Activated naive CD8-positive, alpha-beta T cell treated with anti-CD3 and anti-CD28 coated beads, Interleukin-2, amount 50 U/mL, for 16 hours (primary cell): ENCODE measurements around the gene DTHD1.

ENCODE experiments used
- DNase-seq: peaks from one replicate; pipeline ENCODE4 v3.0.0-alpha.2; 2020; ENCODE audit warnings: low read depth, low spot score

DTHD1 gene

GRCh38 chr4:36343501-36344175 is 62.2 kb downstream of the DTHD1 start:
- no peak for DNase-seq

- DNase-seq: no peak
Measured at GRCh38 chr4:36348403-36348938, 67.1 kb downstream of the DTHD1 start.

DNA sequence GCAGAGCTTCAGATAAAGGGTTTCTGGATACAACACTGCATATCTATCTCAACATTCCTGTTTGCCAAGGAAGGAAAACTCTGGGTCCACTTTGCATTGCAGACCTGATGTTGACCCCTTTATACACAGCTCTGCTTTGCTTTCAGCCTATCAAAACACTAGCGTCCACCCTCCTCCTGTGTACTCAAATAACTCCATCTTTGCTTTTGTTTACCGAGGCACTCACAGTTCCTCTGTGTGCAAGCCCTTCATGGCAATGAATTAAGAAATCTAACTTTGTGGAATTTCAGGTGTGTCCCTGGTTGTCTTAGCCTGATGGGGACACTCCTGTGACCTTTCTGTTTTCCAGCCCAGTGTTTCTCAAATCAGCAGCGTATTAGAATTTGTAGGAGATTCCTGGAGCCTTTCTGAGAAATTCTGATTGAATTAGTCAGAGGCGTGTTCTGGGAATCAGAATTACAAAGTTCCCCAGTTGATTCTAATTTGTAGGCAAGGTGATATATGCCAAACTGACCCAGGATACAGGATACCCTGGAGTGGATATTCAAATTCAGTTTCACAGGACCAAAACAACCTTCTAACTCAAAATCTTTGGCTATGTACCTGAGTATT is 68.6 kb downstream of the DTHD1 start:
- no peak for DNase-seq

DNA sequence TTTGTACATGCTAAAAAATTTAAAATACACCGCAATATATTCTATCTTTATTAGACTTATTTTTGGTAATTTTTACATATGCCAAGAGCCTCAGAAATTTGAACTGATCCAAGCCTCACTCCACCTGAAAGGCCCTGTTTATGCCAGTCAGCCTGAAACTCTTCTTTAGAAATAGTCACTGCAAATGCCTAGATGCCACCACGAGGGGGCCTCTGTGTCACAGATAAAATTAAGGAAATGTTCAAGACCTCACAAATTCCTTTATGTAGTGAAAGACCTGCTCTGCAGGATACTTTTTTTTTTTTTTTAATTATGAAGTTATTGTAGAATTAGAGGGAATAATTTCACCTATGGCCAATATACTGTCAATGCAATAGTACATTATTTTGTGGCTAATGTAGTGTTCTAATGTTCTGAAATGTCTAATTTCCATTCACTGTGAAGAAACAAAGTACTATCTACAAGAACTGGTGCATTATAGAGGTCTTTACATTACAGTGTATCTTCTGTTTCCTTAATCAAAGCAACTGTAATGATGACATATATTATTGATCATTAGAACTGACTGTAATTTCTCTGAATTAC is 69.8 kb downstream of the DTHD1 start:
- peak; percentile 40 for DNase-seq

DNA sequence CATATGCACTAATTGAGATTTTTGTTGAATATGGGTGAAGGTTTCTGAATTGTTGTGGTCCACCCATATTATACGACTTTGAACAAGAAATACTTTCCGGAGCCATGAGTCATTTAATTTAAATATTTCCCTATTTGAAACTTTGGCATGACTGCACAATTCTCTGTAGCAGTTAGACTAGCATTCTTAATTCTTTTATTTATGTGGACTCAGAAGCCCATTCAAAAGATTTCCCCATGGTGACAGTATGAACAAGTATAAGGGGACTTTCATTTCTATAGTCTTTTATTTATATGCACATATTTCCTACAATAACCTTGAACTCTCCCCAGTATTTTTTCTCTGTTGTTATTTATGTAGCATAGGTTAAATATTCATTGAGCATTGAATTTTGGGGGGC is 72.6 kb downstream of the DTHD1 start:
- DNase-seq: no peak

DNA sequence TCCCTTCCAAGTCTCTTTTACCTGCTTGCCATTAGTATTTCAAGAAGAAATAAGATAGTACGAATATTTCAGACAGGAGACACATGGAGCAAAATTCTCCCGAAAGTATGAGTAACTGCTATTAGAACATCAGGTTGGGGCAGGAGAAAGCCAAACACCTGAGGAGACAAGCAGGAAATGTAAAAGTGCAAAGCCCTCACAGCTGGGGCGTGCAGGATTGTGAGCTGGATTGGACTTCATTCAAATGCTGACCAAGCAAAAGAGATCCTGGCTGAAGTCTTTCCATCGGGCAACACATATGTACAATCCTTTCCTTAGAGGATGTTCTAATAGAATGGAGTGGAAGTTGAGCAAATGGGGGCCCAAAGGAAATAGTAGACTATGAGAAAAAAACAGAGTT is 76.8 kb downstream of the DTHD1 start:
- DNase-seq: no peak

- DNase-seq: no peak
Measured at GRCh38 chr4:36360755-36361154, 79.3 kb downstream of the DTHD1 start.

- DNase-seq: no peak
Measured at GRCh38 chr4:36363024-36363423, 81.6 kb downstream of the DTHD1 start.

DNA sequence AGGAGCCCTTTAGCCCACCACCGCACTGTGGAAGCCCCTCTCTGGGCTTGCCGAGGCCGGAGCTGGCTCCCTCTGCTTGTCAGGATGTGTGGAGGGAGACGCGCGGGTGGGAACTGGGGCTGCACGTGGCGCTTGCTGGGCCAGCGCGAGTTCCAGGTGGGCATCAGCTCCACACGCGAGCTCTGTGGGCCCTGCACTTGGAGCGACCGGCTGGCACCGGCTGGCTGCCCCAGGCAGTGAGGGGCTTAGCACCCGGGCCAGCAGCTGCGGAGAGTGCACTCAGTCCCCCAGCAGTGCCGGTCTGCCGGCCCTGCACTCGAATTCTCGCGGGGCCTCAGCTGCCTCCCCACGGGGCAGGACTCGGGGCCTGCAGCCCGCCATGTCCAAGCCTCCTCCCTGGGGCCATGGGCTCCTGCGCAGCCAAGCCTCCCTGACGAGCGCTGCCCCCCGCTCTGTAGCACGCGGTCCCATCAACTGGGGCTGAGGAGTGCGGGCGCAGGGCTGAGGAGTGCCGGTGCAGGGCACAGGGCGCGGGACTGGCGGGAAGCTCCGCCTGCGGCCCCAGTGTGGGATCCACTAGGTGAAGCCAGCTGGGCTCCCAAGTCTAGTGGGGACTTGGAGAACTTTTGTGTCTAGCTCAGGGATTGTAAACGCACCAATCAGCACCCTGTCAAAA is 93.6 kb downstream of the DTHD1 start:
- no peak for DNase-seq

- no peak for DNase-seq
Measured at GRCh38 chr4:36385951-36386571, 104.6 kb downstream of the DTHD1 start.

GRCh38 chr4:36386691-36387090 is 105.3 kb downstream of the DTHD1 start:
- DNase-seq: no peak

GRCh38 chr4:36388710-36389109 is 107.3 kb downstream of the DTHD1 start:
- no peak for DNase-seq

GRCh38 chr4:36391411-36391810 is 110.0 kb downstream of the DTHD1 start:
- DNase-seq: no peak

- DNase-seq: no peak
Measured at GRCh38 chr4:36392024-36392423, 110.6 kb downstream of the DTHD1 start.

DNA sequence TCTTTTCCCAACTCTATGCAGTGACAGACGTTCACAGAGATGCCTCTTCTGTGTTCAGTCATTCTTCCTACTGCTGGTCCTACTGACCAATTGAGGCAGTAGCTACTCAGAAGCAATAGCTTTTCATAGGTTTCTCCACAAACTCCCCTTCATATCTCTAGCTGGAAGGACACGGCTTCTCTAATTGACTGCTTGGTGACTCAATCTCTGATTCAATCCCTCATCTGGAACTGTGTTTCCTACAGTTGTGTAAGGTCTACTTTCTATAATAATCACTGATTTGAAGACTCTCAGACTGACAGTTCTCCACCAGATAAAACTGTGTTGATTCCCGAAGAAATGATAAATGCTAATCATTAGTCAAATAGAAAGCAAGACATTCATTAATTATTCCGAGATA is 111.5 kb downstream of the DTHD1 start:
- DNase-seq: no peak
